HG03103 (cell line): ENCODE results near the gene CAMK1D.

Source experiments
- ATAC-seq: cut with Tn5 transposase; IDR thresholded peaks from one replicate; pipeline ENCODE4 v1.9.1; 2021; ENCODE audit warnings: low read depth; ENCODE audit not compliant: unreplicated experiment

Gene CAMK1D

DNA sequence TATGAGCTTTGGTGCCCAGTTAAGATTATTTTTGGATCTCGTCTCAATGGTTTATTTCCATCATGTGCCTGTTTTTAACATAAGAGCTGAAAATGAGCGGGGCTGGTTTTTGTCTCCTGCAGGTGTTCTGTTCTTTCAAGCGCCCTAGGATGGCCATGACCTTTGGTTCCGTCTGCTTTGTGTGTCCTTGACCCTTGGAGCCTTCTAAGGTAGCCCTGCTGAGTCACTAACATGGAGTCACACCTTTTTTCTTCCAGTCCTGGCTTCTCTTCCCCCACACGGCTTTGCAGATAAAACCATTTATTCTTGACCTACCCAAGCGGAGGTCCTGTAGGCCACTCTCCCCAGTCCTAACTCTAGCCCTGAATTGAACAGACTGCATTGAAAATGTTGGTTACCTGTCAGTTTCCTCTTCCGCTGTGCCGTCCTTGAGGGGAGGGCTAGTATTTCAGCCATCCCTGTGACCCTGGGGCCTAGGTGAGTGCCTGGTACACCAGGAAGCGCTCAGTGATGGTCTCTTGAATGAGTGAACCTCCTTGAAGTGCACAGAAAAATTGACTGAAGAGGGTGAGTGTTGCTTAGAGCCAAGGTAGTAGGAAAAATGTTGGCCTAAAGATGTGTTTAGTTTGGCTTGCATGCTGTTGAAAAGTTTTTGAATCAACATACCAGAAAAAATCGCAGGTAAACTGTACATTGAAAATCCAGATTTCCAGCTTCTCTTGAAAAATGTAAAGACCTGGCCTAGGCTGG, 48.0 kb downstream of the CAMK1D start:
- ATAC-seq: no peak

DNA sequence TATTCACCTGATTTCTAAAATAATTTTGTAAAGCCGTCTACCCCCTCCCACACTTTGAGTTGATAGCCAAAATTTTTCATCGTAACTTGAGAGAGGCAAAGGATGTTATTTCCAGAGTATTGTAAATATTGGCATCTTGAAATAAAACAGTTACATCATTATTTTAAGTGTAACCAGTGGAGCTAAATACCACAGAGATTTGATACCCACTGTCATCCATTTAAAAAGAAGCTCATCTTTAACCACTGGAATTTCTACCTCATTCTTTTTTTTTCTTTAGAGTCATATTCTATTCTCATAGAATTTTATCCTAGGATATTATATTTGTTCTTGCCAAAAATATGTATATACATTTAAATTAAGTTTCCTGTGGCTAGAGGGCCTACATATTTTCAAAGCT, 48.6 kb downstream of the CAMK1D start:
- no peak for ATAC-seq

DNA sequence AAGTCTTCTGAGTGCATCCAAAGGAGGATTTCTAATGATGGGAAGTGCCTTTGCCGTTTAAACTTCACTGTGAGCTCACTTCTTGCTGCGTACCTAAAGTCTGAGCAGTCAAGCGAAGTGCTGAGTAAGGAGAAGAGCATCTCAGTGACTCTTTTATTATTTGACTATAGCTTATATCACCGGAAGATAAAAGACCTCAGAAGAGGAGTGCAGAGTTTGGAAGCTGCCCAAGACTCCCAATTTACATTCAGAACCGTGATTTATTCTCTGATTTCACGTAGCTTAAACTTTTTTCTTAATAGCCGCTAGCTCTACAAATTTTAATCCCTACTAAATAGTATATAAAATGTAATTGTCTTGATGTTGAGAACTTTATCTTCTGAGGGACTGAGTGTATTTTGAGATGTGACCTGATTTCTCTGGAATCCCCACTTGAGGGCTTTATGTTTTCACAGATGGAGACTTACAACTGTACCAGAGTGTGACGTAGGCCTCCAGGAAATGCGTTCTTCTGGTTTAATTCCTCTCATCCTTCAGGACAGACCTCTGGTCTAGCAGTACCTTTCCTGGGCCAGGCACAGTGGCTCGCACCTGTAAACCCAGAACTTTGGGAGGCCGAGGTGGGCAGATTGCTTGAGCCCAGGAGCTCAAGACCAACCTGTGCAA, 51.1 kb downstream of the CAMK1D start:
- ATAC-seq: no peak

DNA sequence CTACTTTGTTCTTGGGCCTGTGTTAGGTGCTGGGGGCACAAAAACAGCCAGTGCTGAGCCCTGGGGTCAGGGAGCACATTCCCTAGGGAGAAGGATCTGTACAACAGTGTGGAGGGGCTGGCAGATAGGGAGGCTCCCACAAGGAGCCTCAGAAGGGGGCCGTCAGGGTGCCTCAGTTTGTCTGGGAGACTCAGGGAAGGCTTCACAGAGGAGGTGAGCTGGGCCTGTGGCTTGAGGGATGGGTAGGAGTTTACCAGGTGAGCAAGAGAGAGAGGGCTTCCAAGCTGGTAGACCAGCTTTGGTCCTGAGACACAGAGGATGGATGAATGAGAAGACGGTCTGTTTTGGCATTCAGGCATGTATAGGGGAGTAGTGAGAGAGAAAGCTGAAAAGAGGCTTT, 52.1 kb downstream of the CAMK1D start:
- ATAC-seq: no peak

DNA sequence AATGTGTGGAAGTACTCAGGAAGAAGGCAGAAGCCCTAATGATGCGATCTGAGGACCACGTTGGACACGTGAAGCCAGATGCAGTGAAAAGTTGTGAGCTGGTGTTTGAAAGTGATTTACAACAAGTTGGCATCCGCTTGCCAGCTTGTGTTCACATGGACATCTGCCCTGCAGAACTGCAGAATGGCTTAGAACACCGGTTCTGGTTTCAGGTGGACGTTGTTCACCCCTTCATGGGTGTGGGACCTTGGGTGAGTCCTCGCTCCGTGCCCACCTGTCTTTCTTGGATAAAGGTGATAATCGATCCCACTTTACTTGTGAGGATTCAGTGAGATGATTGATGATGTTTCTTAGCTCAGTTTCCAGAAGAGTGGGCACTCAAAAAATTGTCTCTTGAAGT, 53.8 kb downstream of the CAMK1D start:
- no peak for ATAC-seq

DNA sequence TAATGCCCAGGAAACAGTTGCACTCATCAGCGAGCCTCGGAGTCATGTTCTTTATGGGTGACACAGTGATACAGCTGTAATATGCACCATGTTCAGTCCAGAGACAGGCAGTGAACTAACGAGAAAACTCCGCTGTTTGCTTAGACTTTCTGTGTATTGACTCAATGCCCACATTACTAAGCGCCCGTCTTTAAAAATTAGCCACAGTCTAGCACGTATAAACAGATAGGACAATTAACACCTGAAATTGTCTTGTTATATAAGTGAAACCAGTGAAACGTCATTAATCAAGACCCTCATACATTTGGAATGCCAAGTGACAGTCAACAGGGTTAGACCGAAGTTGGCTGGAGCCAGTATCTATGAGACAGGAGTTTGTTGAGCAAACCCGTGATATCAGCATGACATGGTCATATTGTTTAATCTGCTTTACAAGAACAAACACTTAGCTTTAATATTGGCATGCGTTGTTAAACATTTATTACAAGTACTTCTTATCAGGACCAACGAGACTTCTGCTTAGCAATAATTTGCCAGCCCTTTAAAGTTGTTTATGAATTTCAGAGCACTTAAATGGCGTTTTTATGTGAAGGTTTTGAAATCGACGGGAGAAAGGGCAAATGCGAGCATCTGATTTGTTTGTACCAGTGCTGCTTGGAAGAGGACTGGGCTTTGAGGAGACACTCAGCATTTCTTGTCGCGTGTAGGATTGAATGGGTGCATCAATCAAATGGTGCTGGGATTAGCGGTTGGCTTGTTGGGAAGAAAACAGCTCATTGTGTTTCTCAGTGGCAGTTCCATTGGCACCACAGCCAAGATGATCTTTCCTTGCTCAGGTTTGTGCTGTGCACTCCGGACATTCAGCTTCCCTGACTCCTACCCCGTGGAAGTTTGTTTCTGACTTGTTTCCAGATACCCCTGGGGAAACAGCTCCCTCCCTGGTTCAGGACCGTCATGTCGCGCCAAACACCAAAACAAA, 56.3 kb downstream of the CAMK1D start:
- no peak for ATAC-seq

DNA sequence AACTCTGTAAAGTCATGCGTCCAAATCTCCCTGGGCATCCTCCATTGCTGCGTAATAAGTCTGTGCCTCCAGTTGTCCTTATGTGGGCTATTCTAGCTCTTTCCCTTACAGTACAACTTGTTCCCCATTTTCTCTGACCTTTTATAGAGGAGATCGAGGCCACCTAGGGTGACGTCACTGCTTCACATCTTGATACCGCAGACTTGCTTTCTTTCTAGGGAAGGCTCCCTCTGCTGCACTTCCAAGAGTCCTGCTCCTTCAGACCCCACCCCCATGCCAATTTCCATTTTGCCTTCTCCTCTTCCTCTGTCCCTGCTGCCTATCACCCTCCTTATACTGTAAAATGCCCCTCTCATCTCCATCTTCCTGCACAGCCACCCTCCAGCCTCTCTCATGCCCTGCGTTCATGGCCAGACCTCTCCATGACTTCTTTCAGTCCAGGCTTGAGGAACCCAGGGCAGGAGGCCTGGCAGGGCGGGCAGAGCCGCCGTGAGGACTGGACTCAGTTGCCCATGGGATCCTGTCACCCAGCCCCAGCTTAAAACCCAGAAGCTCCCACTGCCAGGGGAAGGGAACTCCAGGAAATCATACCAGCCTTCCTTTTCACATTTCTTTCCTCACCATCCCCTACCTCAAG, 57.5 kb downstream of the CAMK1D start:
- no peak for ATAC-seq

DNA sequence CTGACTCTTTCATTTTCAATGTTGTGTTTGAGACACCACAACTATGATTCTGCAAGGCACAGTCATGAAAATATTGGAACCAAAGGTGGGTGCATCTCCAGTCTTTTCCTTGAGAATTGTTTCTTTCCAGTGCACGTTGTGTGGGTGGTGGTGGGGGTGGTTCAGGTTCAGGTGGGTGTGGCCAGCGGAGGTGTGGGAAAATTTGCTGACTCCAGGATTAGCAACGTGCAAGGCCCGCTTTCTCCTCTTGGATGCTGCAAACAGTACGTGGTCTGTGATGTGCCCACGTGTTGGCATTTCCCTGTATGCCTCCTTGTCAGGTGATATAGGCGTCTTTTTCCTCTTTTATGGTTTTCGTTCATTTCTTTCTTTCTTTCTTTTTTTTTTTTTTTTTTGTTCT, 59.1 kb downstream of the CAMK1D start:
- ATAC-seq: no peak

DNA sequence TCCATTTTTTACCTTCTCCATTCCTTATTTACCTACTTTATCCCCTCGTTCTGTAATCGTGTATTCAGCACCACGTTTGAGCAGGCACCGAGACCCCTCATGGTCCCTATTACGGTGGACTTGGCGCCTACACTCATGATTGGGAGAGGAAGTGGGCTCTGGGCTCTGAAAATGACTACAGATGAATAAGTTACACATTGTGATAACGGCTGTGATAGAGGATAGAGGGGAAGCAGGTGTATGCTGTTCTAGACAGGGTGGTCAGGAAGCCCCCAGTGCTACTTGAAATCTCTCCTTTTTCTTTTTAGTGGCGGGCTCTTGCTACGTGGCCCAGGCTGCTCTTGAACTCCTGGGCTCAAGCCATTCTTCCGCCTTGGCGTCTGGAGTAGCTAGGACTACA, 59.8 kb downstream of the CAMK1D start:
- no peak for ATAC-seq

DNA sequence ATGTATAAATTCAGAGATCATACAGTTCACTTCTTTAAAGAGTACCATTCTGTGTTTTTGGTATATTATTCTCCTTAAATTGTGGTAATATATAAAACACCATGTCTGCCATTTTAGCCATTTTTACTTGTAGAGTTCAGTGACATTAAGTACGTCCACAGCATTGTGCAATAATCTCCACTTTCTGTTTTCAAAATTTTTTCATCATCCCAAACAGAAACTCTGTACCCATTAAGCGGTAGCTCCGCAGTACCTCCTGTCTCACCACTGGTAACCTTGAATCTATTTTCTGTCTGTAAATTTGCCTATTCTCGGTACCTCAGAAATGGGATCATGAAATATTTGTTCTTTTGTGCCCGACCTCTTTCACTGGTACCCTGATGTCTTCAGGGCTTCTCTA, 60.3 kb downstream of the CAMK1D start:
- no peak for ATAC-seq

DNA sequence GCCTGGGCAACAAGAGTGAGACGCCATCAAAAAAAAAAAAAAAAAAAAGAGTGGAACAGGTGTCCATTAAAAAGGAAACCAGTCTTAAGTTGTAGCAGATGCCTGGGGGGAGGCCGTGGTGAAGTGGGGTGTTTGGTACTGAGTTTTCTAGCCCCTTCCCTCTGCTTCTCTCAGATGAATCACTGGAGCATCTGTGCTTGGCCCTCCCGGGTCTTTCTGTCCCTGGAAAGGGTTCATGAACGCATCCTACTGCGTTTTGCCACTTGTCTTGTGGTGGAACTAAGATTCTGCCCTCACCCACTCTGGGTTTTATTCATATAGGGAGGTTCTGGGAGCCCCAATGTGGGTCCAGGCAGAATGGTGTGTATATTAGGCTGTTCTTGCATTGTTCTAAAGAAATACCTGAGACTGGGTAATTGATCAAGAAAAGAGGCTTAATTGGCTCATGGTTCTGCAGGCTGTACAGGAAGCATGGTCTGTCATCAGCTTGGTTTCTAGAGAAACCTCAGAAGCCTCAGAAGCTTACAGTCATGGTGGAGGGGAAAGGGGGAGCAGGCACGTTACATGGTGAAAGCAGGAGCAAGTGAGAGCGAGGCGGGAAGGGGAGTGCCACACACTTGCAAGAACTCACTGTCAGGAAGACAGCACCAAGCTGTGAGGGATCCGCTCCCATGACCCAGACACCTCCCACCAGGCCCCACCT, 63.5 kb downstream of the CAMK1D start:
- ATAC-seq: no peak

DNA sequence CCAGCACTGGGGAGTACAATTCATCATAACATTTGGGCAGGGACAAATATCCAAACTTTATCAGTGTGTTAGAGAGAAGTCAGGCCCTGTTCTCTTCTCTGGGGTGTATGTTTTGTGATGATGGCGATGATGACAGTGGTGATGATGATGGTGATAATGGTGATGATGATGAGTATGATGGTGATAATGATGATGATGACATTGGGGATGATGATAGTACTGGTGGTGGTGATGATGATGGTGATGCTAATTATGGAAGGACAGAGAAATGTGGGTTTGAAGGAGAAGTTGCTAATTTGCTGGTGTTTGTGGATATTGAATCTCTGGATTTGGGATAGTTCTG, 64.0 kb downstream of the CAMK1D start:
- ATAC-seq: no peak

DNA sequence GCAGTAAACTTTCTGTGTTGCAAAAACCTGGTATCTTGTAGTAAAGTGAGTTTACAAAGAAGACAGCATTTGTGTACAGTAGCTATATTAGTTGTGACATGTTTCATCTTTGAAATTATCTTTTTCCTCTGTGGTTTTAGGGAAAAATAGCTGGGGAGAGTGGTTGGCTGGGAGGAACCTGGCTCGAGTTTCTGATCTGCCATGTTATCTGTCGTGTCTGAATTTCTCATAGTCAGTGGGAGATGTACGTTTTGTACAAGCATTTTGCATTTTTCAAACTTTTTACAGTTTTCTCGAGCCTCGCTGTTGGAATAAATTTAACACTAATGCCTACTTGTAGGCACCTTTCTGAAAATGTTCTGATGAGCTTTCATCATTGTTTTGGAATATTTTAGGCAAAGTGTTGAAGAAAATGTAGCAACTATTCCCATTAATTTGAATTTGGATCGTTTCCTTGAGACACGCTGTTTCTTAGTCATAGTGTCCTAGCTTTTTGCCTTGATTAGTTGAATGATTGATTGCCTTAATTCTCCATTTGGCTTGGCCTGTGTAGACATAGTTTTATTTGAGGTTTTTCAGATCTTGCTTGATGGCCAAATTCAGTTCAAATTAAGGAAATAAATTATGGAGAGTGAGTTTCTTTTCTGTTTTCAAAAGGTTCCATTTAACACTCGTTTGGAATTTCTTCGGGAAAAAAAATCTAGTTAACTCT, 65.1 kb downstream of the CAMK1D start:
- ATAC-seq: no peak

DNA sequence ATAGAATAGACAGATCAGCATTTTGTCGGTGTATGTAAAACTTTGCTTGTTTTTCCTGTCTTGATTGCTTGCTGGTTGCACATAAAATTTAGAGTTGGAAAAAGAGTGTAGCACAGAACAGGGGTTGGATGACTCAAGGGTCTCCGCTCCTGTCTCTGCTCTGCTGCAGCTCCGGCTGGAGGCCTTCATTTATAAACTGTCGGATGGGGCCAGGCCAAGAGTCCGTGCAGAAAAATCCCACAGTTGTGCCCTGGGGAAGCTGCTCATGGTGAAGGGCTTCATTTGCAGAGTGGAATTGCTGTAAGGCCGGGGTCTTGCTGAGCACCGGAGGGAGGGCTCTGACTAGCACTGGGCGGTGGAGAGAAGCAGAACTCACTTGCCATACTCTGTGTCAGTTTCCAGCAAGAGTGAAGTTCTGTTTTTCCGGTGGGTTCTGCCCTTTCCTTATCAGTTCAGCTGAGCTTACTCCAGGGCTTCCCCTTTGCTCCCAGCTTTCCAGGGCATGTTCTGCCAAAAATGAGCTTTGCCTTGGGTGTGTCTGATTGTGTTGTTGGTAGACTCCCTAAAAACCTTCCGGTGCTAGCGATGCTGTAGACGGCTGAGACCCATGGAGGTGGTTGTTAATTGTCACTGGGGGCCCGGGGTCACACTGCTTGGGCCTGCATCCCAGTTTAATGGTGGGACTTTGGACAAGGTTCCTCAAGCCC, 67.2 kb downstream of the CAMK1D start:
- no peak for ATAC-seq

DNA sequence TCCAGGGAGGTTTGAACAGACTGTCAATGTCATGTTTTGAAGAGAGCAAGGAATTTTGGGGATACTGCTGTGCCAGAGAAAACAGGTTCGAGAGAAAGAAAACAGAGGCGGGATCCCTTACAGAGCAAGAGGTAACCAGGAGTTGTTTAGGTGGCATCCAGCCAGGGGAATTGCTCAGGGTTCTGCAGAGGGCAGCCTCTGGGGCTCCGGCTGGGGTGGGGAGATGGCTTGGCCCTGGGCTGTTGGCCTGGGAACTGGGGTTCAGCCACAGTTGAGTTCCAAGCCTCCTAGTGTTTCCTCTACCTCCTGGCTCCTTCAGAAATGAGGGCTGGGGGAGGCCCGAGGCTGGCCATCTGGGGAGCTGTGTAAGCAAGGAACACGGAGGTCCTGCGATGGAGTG, 68.0 kb downstream of the CAMK1D start:
- ATAC-seq: no peak

DNA sequence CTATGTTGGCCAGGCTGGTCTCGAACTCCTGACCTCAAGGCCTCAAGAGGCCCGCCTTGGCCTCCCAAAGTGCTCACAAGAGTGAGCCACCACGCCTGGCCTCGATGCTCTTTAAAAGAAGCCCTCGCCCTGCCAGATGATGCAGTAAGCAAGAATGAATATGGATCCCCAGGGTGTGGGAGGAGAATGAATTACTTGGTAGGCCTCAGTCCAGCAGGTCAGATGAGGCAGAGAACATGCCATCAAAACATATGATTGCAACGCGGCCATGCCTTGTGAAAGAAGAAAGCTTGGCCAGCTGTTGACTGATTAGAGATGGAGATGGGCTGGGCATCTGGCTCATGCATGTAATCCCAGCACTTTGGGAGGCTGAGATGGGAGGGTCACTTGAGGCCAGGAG, 68.7 kb downstream of the CAMK1D start:
- ATAC-seq: no peak

DNA sequence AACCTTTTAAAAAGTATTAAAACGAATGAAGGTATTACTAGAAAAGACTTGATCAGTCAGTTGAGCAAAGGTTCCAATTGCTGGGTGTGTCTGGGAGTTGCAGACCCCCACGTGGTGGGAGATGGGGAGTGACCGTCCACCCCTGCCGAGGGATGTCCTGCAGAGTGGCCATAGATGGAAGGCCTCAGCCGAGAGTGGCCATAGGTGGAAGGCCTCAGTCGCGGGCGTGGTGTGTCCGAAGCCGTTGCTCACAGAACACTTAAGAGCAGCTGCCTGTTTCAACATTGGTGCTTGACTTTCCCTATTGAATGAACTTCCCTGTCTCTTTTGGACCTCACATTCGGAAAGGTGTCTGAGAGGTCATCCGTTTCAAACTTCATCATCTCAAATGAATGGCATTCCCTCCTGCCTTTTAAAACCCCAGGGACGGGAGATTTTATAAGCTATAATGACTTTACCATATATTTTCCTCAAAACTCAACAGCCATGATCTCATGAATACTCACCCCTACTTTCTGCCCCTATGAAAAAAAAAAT, 69.4 kb downstream of the CAMK1D start:
- ATAC-seq: no peak

DNA sequence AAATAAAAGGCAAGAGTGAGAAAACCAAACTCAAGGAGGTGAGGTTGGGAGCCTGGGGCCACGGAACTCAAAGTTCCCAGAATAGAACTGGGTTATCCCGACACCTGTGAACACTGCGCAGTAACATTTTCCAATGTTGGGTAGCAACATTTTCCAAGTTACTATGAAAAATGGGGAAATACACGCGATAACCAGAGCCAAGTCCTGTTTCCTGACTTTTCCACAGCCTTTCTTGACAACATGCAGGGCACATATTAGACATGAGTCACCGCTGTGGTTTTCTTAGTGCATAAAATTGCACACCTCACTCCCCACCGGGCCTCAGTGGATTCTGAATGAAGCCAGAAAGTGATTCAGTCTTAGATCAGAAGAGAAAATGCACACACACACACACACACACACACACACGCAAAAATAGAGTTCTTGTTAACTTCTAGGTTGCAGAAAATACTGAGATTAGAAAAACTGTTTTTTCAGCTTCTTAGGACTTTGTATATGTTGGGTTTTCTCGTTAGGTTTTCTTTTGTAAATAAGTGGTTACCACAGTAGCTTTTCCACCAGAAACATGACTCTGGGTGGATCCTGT, 70.0 kb downstream of the CAMK1D start:
- ATAC-seq: no peak
